Heart right ventricle (tissue), 16 donors: Measurements from ENCODE around the gene ATP6V1B1. TPM values are rescaled to one million over a fixed set of nuclear protein-coding genes. Genes with fewer than 3 reads are reported as not detected.
A peak's percentile ranks its signal among the peaks of the same experiment; 100 is the strongest.

Experiments used
- ATAC-seq, 8 donors: fragments of 200-7000 bp; cut with Tn5 transposase; one replicate each; pipeline ENCODE4 v1.9.1; 2020; ENCODE audit warnings: mild to moderate bottlenecking in 8 of 8, moderate library complexity in 8 of 8, moderate number of reproducible peaks in 1 of 8
- DNase-seq, 2 donors: peaks; one replicate each; pipeline ENCODE4 v3.0.0-alpha.2; 2020
- H3K27ac ChIP-seq, 10 donors: fragments of 200-600 bp; sonication (generic) in 2 of 10; one replicate each; pipeline versions ENCODE4 v1.5.0 to v1.8.0; 2020 to 2022; ENCODE audit warnings: mild to moderate bottlenecking in 3 of 10
- H3K27me3 ChIP-seq, 7 donors: fragments of 200-600 bp; one replicate each; pipeline ENCODE4 v1.8.0; 2021 to 2022; ENCODE audit warnings: mild to moderate bottlenecking in 2 of 7
- H3K36me3 ChIP-seq, 9 donors: fragments of 200-600 bp; sonication (generic) in 1 of 9; one replicate each; pipeline versions ENCODE4 v1.5.0 to v1.8.0; 2020 to 2022; ENCODE audit warnings: mild to moderate bottlenecking in 2 of 9
- H3K4me1 ChIP-seq, 9 donors: fragments of 200-600 bp; sonication (generic) in 1 of 9; one replicate each; pipeline versions ENCODE4 v1.5.0 to v1.8.0; 2020 to 2022; ENCODE audit warnings: mild to moderate bottlenecking in 4 of 9
- H3K4me3 ChIP-seq, 10 donors: fragments of 200-600 bp; sonication (generic) in 2 of 10; one replicate each; pipeline versions ENCODE4 v1.5.0 to v1.8.0; 2020 to 2022; ENCODE audit warnings: mild to moderate bottlenecking in 7 of 10, moderate library complexity in 2 of 10
- H3K9me3 ChIP-seq, 11 donors: fragments of 200-600 bp in 10 of 11; sonication (generic) in 2 of 11; one replicate each; pipeline versions ENCODE4 v1.5.0 to v1.8.0; 2013 to 2022; ENCODE audit warnings: mild to moderate bottlenecking in 2 of 11, control low read depth in 1 of 11, moderate library complexity in 1 of 11
- CTCF ChIP-seq, 9 donors: fragments of 200-600 bp; sonication (generic) in 2 of 9; IDR thresholded peaks; one replicate each; pipeline versions ENCODE4 v1.5.0 to v1.8.0; 2021 to 2022; ENCODE audit warnings: antibody characterized with exemption in 9 of 9, mild to moderate bottlenecking in 5 of 9, moderate library complexity in 1 of 9
- WGBS, 2 donors: extraction: QIAGEN DNeasy Blood & Tissue Kit; methylation state at CpG; one replicate each; pipeline ENCODE4 v1.1.7; 2013; ENCODE audit warnings: inconsistent platforms in 1 of 2; 5-methylcytosine and 5-hydroxymethylcytosine counted together
- intact Hi-C, 10 donors: fragments of 100-400 bp; cut with DNase I; formaldehyde crosslinking; loops; one replicate each; pipeline versions ENCODE4 v1.11.1 to v1.14.2; 2022
- polyA plus RNA-seq, 2 donors: library from polyadenylated mRNA; stranded (reverse); fragments of 200-250 nt; gene quantifications; one replicate each; pipeline ENCODE4 v1.2.3, GENCODE V29; 2013
- total RNA-seq, 10 donors: library from RNA; stranded (reverse); fragmentation: NEBNext Ultra II Directional in 3 of 10; extraction: Animal tissue kit (Norgen Biotek cat#: 25700) in 3 of 10; gene quantifications; one replicate each; pipeline versions ENCODE4 v1.2.1 to v1.2.4, GENCODE V29; 2021 to 2023
- donor health status: Arrhythmogenic right ventricular cardiomyopathy.
- donor health status: ischemic (EF 13 %, LVEDD 7.1; RV severe dilation, severe dysfunction).
- donor health status: healthy with polysubstance abuse.
- donor health status: DM: no; HTN: yes; CAD: no.
- donor health status: DM: no; HTN: no; CAD: no.
- donor health status: ischemic (EF 25% LVEDD 6.9; RV normal size, moderate dysfunction).
- donor health status: ischemic (EF 25% LVEDD 5.7; RV mildly dilated, moderate dysfunction).
- donor health status: healthy.
- donor health status: DM: yes; HTN: yes; CAD: no.
- donor health status: Ischemic cardiomyopathy.
- donor health status: ischemic (EF 35%, LVEDD 5.7; RV mildly dilated, moderate dysfunction).
- donor health status: nonischemic (EF 11% LVEDD 7.7; RV severe dilation, severe dysfunction).
- donor health status: DM: yes; HTN: yes; CAD: no.
- donor health status: PGD.
- donor health status: ischemic (EF 29% LVEDD 5.4; RV normal size, mild dysfunction).
- donor health status: nonischemic (EF 23%, LVEDD 6.1; RV moderate dilation, normal function).

Gene ATP6V1B1
- total and polyA plus RNA-seq, 12 donors, result 0.28 to 6.4 (median 0.88) TPM; not detected in 4

GRCh38 chr2:70916291-70916690 is 19.4 kb upstream of the ATP6V1B1 start:
- DNase-seq (no peak), ATAC-seq (no peak)
- no peak for TF ChIP-seq CTCF (IDR thresholded peaks at IDR 0.05)
- Histone ChIP-seq H3K4me3 (no peak overlapping the region), H3K27ac (no peak overlapping the region), H3K4me1 (peaks cover 0 to 1% (median 0%) of the 10 kb centered on the region in 9 donors), H3K36me3 (no peaks in the 10 kb centered on the region), H3K9me3 (no peaks in the 10 kb centered on the region), H3K27me3 (peaks cover 0 to 65% (median 44%) of the 10 kb centered on the region in 7 donors)
- intact Hi-C loops, result loop anchor here in 3 of 10 donors (5.0 kb wide), 1 partner anchor 44 kb away; no protein-coding TSS in a partner anchor

- DNase-seq, result no peak
- Histone ChIP-seq H3K9me3 (no peaks in the 10 kb centered on the region), H3K36me3 (no peaks in the 10 kb centered on the region), H3K27me3 (peaks cover 0 to 47% (median 27%) of the 10 kb centered on the region in 7 donors), H3K27ac (no peak overlapping the region), H3K4me3 (no peak overlapping the region), H3K4me1 (peaks cover 0 to 11% (median 0%) of the 10 kb centered on the region in 9 donors)
- no peak for ATAC-seq
- WGBS, 2 donors, result 76 to 84% methylated on average over 2 of the region's 2 CpGs
- intact Hi-C loops, result loop anchor here in 4 of 10 donors (2.0 to 5.0 kb wide), 2 partner anchors 46 to 47 kb away; no protein-coding TSS in a partner anchor
- TF ChIP-seq CTCF (IDR thresholded peaks at IDR 0.05), result no peak
Observed at GRCh38 chr2:70918016-70918415, 17.7 kb upstream of the ATP6V1B1 start.

- 33 to 35% methylated on average over 16 of the region's 16 CpGs for WGBS, 2 donors
- Histone ChIP-seq H3K9me3 (no peaks in the 10 kb centered on the region), H3K4me1 (peaks cover 0 to 11% (median 0%) of the 10 kb centered on the region in 9 donors), H3K4me3 (no peak overlapping the region), H3K27ac (no peak overlapping the region), H3K36me3 (no peaks in the 10 kb centered on the region), H3K27me3 (peaks cover 0 to 35% (median 12%) of the 10 kb centered on the region in 7 donors)
- DNase-seq (peak; percentile 81 to 86), ATAC-seq (peak; percentile 79 to 92 (median 84))
- peak; percentile 67 to 94 (median 90) for TF ChIP-seq CTCF (IDR thresholded peaks at IDR 0.05)
- intact Hi-C loops, result loop anchor here (1.0 to 10.0 kb wide), 4 partner anchors 48 to 135 kb away; no protein-coding TSS in a partner anchor
Observed at GRCh38 chr2:70919672-70920366, 15.9 kb upstream of the ATP6V1B1 start.

- Histone ChIP-seq H3K27ac (no peak overlapping the region), H3K4me3 (no peak overlapping the region), H3K27me3 (peaks cover 0 to 30% (median 12%) of the 10 kb centered on the region in 7 donors), H3K36me3 (no peaks in the 10 kb centered on the region), H3K4me1 (peaks cover 0 to 15% (median 0%) of the 10 kb centered on the region in 9 donors), H3K9me3 (no peaks in the 10 kb centered on the region)
- ATAC-seq (no peak), DNase-seq (no peak)
- 96% methylated on average over 3 of the region's 3 CpGs for WGBS, 2 donors
- no peak for TF ChIP-seq CTCF (IDR thresholded peaks at IDR 0.05)
- intact Hi-C loops, result loop anchor here in 5 of 10 donors (2.0 to 10.0 kb wide), 2 partner anchors 50 to 136 kb away; no protein-coding TSS in a partner anchor
Observed at GRCh38 chr2:70920367-70920715, 15.4 kb upstream of the ATP6V1B1 start.
